ENCODE data around the gene RAB27A.
A peak's percentile ranks its signal among the peaks of the same experiment; 100 is the strongest.

DNA sequence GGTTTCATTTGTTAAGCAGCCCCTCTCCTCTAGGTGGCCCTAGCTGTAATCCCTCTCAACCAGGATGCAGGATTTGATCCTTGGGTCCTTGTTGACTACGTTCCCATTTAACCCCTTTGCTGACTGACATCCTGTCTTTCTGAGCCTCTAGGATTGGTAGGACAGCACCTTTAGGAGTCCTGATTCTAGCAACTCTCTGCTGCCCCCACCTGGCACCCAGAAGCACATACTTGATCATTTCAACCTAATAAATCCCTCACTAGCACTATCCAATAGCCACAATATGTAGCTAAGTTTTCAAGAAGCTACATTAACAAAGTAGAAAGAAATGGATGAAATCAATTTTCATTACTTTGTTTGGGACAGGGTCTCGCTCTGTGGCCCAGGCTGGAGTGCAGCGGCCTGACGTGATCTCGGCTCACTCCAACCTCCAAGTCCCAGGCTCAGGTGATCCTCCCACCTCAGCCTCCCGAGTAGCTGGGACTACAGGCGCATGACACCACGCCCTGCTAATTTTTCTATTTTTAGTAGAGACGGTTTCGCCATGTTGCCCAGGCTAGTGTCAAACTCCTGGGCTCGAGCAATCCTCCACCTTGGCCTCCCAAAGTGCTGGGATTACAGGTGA is 121.2 kb downstream of the RAB27A start:
- TF ChIP-seq EZH2 (IDR thresholded peaks at IDR 0.05; ENCODE audit: borderline replicate concordance, low read length), result no peak
- TF ChIP-seq, protein P1, sequence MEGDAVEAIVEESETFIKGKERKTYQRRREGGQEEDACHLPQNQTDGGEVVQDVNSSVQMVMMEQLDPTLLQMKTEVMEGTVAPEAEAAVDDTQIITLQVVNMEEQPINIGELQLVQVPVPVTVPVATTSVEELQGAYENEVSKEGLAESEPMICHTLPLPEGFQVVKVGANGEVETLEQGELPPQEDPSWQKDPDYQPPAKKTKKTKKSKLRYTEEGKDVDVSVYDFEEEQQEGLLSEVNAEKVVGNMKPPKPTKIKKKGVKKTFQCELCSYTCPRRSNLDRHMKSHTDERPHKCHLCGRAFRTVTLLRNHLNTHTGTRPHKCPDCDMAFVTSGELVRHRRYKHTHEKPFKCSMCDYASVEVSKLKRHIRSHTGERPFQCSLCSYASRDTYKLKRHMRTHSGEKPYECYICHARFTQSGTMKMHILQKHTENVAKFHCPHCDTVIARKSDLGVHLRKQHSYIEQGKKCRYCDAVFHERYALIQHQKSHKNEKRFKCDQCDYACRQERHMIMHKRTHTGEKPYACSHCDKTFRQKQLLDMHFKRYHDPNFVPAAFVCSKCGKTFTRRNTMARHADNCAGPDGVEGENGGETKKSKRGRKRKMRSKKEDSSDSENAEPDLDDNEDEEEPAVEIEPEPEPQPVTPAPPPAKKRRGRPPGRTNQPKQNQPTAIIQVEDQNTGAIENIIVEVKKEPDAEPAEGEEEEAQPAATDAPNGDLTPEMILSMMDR (IDR thresholded peaks at IDR 0.05; ENCODE audit: low read length), result peak; percentile 95
